HepG2 (cell line): ENCODE measurements around the gene MAP3K1. TPM values are rescaled to one million over a fixed set of nuclear protein-coding genes. Genes with fewer than 3 reads are reported as not detected.
A peak's percentile ranks its signal among the peaks of the same experiment; 100 is the strongest.

Experiments used
- ARNTL ChIP-seq: sonication (generic); formaldehyde crosslinking; IDR thresholded peaks from 2 replicates; pipeline ENCODE4 v1.4.0; 2020; ENCODE audit warnings: mild to moderate bottlenecking, missing genetic modification reagents
- CBX5 ChIP-seq: sonication (generic); formaldehyde crosslinking; IDR thresholded peaks from 2 replicates; pipeline ENCODE4 v1.4.0; 2020; ENCODE audit warnings: missing genetic modification reagents, borderline replicate concordance
- FOXJ3 ChIP-seq: sonication (generic); formaldehyde crosslinking; IDR thresholded peaks from 2 replicates; pipeline ENCODE4 v1.4.0; 2020; ENCODE audit warnings: missing genetic modification reagents, mild to moderate bottlenecking, borderline replicate concordance
- FOXO4 ChIP-seq: sonication (generic); formaldehyde crosslinking; conservative IDR thresholded peaks from 2 replicates; pipeline ENCODE4 v1.8.1; 2023; ENCODE audit warnings: missing genetic modification reagents
- HNRNPLL ChIP-seq: fragments of 200-400 bp; formaldehyde crosslinking; IDR thresholded peaks from 2 replicates; pipeline ENCODE4 v1.6.1; 2017; ENCODE audit warnings: mild to moderate bottlenecking, low read depth, low read length; ENCODE audit not compliant: poor library complexity, severe bottlenecking
- KAT7 ChIP-seq: IDR thresholded peaks from 2 replicates; pipeline ENCODE4 v1.6.1; 2018; ENCODE audit warnings: borderline replicate concordance, missing compliant biosample characterization
- KLF15 ChIP-seq: sonication (generic); formaldehyde crosslinking; IDR thresholded peaks from 2 replicates; pipeline ENCODE4 v1.8.1; 2023; ENCODE audit warnings: borderline replicate concordance, mild to moderate bottlenecking, inconsistent platforms, missing genetic modification reagents, mixed read lengths
- LCORL ChIP-seq, 2 experiments: fragments of 450-650 bp in 1 of 2; sonication (generic) in 1 of 2; formaldehyde crosslinking in 1 of 2; IDR thresholded peaks; 2 replicates each; pipeline versions ENCODE4 v1.5.0 to v1.6.1; 2017 to 2020; ENCODE audit warnings: antibody characterized with exemption in 1 of 2, missing genetic modification reagents in 1 of 2
- MAZ ChIP-seq, 2 experiments: sonication (generic) in 1 of 2; formaldehyde crosslinking in 1 of 2; IDR thresholded peaks; 2 replicates each; pipeline versions ENCODE4 v1.5.0 to v1.6.1; 2012 to 2020; ENCODE audit warnings: low read depth in 2 of 2, mild to moderate bottlenecking in 2 of 2, borderline replicate concordance in 1 of 2, improper control_type of control experiment in 1 of 2, low read length in 1 of 2, missing genetic modification reagents in 1 of 2, moderate library complexity in 1 of 2
- PAXIP1 ChIP-seq: sonication (generic); formaldehyde crosslinking; conservative IDR thresholded peaks from 2 replicates; pipeline ENCODE4 v1.4.0; 2020; ENCODE audit warnings: mild to moderate bottlenecking, missing genetic modification reagents, moderate library complexity
- POLR2AphosphoS5 ChIP-seq: IDR thresholded peaks from 2 replicates; pipeline ENCODE4 v1.6.1; 2012; ENCODE audit warnings: low read depth, low read length
- RBM39 ChIP-seq: fragments of 200-400 bp; formaldehyde crosslinking; IDR thresholded peaks from one replicate; pipeline ENCODE4 v1.6.1; 2018; ENCODE audit warnings: antibody characterized with exemption, mild to moderate bottlenecking, low read depth, low read length; ENCODE audit not compliant: poor library complexity, severe bottlenecking
- SAP130 ChIP-seq: IDR thresholded peaks from 2 replicates; pipeline ENCODE4 v1.6.1; 2016; ENCODE audit warnings: low read depth
- SMAD1 ChIP-seq: sonication (generic); formaldehyde crosslinking; IDR thresholded peaks from 2 replicates; pipeline ENCODE4 v1.4.0; 2020; ENCODE audit warnings: missing genetic modification reagents, low read depth, mild to moderate bottlenecking, borderline replicate concordance
- TMF1 ChIP-seq: sonication (generic); formaldehyde crosslinking; IDR thresholded peaks from 2 replicates; pipeline ENCODE4 v1.8.1; 2022; ENCODE audit warnings: low read depth, missing genetic modification reagents
- ZNF460 ChIP-seq: sonication (generic); formaldehyde crosslinking; IDR thresholded peaks from 2 replicates; pipeline ENCODE4 v1.5.1; 2020; ENCODE audit warnings: missing genetic modification reagents, mild to moderate bottlenecking, borderline replicate concordance
- ZNF674 ChIP-seq: sonication (generic); formaldehyde crosslinking; IDR thresholded peaks from 2 replicates; pipeline ENCODE4 v1.5.0; 2020; ENCODE audit warnings: low read depth, mild to moderate bottlenecking, missing genetic modification reagents
- ZSCAN31 ChIP-seq: sonication (generic); formaldehyde crosslinking; IDR thresholded peaks from 2 replicates; pipeline ENCODE4 v1.5.0; 2020; ENCODE audit warnings: low read depth, mild to moderate bottlenecking, missing genetic modification reagents
- polyA plus RNA-seq, 8 experiments: library from polyadenylated mRNA; depleted of rRNA in 3 of 8; stranded (reverse) in 7 of 8; unstranded in 1 of 8; fragments of >200 nt; fragmentation: Illumina TruSeq in 4 of 8; extraction: Trizol in 4 of 8; gene quantifications; 2 replicates each; pipeline versions ENCODE4 v1.2.1 to v1.2.3, GENCODE V29; 2011 to 2016; ENCODE audit warnings: low read depth in 4 of 8, missing spikeins in 1 of 8, mixed read lengths in 1 of 8; ENCODE audit not compliant: insufficient read depth in 1 of 8
- total RNA-seq, 5 experiments: library from RNA; depleted of rRNA; stranded (reverse); fragments of >200 nt; fragmentation: Illumina TruSeq; extraction: Trizol; gene quantifications; 2 replicates each; pipeline ENCODE4 v1.2.3, GENCODE V29; 2016; ENCODE audit warnings: low read depth in 1 of 5
- TF ChIP-seq, protein P1 (sequence below): sonication (generic); formaldehyde crosslinking; IDR thresholded peaks from 2 replicates; pipeline ENCODE4 v1.8.0; 2022; ENCODE audit warnings: low read depth, missing genetic modification reagents

Gene MAP3K1
- total and polyA plus RNA-seq, 2 of the 13 experiments (the other 11 are each of a cell fraction or from before 2014, with no cell fraction given), result 16.4 to 30.3 TPM

- no peak for TF ChIP-seq KLF15 (CRISPR knock-in tag)
- TF ChIP-seq CBX5 (CRISPR knock-in tag), result no peak
- TF ChIP-seq POLR2AphosphoS5, result no peak
- no peak for TF ChIP-seq ZNF460
- TF ChIP-seq RBM39, result no peak
- no peak for TF ChIP-seq SAP130
- no peak for TF ChIP-seq FOXO4 (CRISPR knock-in tag)
- TF ChIP-seq KAT7, result no peak
- no peak for TF ChIP-seq MAZ (IDR thresholded peaks at IDR 0.05; ENCODE audit: borderline replicate concordance, low read depth, low read length)
- peak; percentile 65 for TF ChIP-seq MAZ (CRISPR knock-in tag; IDR thresholded peaks at IDR 0.05; ENCODE audit: low read depth)
- TF ChIP-seq HNRNPLL, result peak; percentile 99
- TF ChIP-seq ZNF674 (CRISPR knock-in tag), result 0 out of 2 replicates have a peak, but pooled peaks have one; percentile 48
- no peak for TF ChIP-seq FOXJ3
- no peak for TF ChIP-seq LCORL (IDR thresholded peaks at IDR 0.05)
- no peak for TF ChIP-seq LCORL (CRISPR knock-in tag; IDR thresholded peaks at IDR 0.05)
- no peak for TF ChIP-seq TMF1 (CRISPR knock-in tag)
- no peak for TF ChIP-seq ARNTL (CRISPR knock-in tag)
- TF ChIP-seq ZSCAN31 (CRISPR knock-in tag), result peak; percentile 27; the same call in 1 of the 2 replicates
- TF ChIP-seq, protein P1, sequence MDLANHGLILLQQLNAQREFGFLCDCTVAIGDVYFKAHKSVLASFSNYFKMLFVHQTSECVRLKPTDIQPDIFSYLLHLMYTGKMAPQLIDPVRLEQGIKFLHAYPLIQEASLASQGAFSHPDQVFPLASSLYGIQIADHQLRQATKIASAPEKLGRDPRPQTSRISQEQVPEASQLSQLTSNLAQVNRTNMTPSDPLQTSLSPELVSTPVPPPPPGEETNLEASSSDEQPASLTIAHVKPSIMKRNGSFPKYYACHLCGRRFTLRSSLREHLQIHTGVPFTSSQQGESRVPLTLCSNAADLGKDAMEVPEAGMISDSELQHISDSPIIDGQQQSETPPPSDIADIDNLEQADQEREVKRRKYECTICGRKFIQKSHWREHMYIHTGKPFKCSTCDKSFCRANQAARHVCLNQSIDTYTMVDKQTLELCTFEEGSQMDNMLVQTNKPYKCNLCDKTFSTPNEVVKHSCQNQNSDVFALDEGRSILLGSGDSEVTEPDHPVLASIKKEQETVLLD (CRISPR knock-in tag), result no peak
- TF ChIP-seq PAXIP1 (CRISPR knock-in tag), result no peak
- no peak for TF ChIP-seq SMAD1 (CRISPR knock-in tag)
These were observed 553 bp downstream of the MAP3K1 start (continued) for GRCh38 chr5:56815658-56816545.
